Measurements from ENCODE around the gene HDAC4. TPM values are rescaled to one million over a fixed set of nuclear protein-coding genes. Genes with fewer than 3 reads are reported as not detected.

HDAC4 gene
- total and polyA plus RNA-seq, 9 of the 15 experiments (the other 6 are each of a cell fraction or from before 2014, with no cell fraction given) = 0.11 to 20.2 (median 4.0) TPM

- TF ChIP-seq ZBTB40 (IDR thresholded peaks at IDR 0.05) = 0 out of 2 replicates have a peak, but pooled peaks have one; percentile 30
- no peak for TF ChIP-seq ZBTB40 (CRISPR knock-in tag; IDR thresholded peaks at IDR 0.05)
- no peak for TF ChIP-seq ZSCAN29 (IDR thresholded peaks at IDR 0.05)
- TF ChIP-seq TRIM24 (IDR thresholded peaks at IDR 0.05) = no peak
- TF ChIP-seq HDGF (IDR thresholded peaks at IDR 0.05) = no peak
- no peak for TF ChIP-seq E2F3 (CRISPR knock-in tag; IDR thresholded peaks at IDR 0.05)
- TF ChIP-seq CTCF (IDR thresholded peaks at IDR 0.05 in 2 of 3, conservative IDR thresholded peaks at IDR 0.05 in 1 of 3; ENCODE audit: insufficient read depth in 2 of 3, low read depth in 1 of 3, low read length in 3 of 3) = peak; percentile 65 to 75 (median 71)
- TF ChIP-seq POU5F1 (IDR thresholded peaks at IDR 0.05; ENCODE audit: borderline replicate concordance, low read depth, low read length, partially characterized antibody) = no peak
- no peak for TF ChIP-seq ZNF280B (CRISPR knock-in tag; IDR thresholded peaks at IDR 0.05)
- no peak for TF ChIP-seq CREB3 (tag; conservative IDR thresholded peaks at IDR 0.05; ENCODE audit: low read depth)
- TF ChIP-seq SP2 (IDR thresholded peaks at IDR 0.05; ENCODE audit: extremely low read depth, low read depth, low read length, poor library complexity, severe bottlenecking) = no peak
- TF ChIP-seq ETV1 (tag; conservative IDR thresholded peaks at IDR 0.05; ENCODE audit: low read depth) = peak; percentile 92
- no peak for TF ChIP-seq PHB2 (IDR thresholded peaks at IDR 0.05; ENCODE audit: low read depth)
- TF ChIP-seq SMAD4 (CRISPR knock-in tag; conservative IDR thresholded peaks at IDR 0.05) = 0 out of 2 replicates have a peak, but pooled peaks have one; percentile 41
- no peak for TF ChIP-seq FOS (IDR thresholded peaks at IDR 0.05; ENCODE audit: extremely low read depth, insufficient read length)
Measured at GRCh38 chr2:239267288-239267951, 133.4 kb downstream of the HDAC4 start (continued).
